Right lobe of liver (tissue), 6 donors: ENCODE results near the gene RRP8. TPM values are rescaled to one million over a fixed set of nuclear protein-coding genes. Genes with fewer than 3 reads are reported as not detected.
A peak's percentile ranks its signal among the peaks of the same experiment; 100 is the strongest.

Experiments
- ATAC-seq, 4 donors: fragments of 200-7000 bp; cut with Tn5 transposase; one replicate each; pipeline ENCODE4 v1.9.1; 2020; ENCODE audit warnings: mild to moderate bottlenecking in 4 of 4, moderate library complexity in 4 of 4
- DNase-seq, 3 donors: peaks; one replicate each; pipeline ENCODE4 v3.0.0-alpha.2; 2020
- H3K27ac ChIP-seq, 3 donors: fragments of 200-600 bp; one replicate each; pipeline ENCODE4 v1.8.0; 2022
- H3K27me3 ChIP-seq, 2 donors: fragments of 200-600 bp; one replicate each; pipeline ENCODE4 v1.8.0; 2022
- H3K36me3 ChIP-seq, 4 donors: fragments of 200-600 bp; sonication (generic) in 1 of 4; one replicate each; pipeline versions ENCODE4 v1.5.1 to v1.8.0; 2017 to 2022; ENCODE audit warnings: control low read depth in 1 of 4
- H3K4me1 ChIP-seq, 4 donors: fragments of 200-600 bp; sonication (generic) in 1 of 4; one replicate each; pipeline versions ENCODE4 v1.5.1 to v1.8.0; 2017 to 2022; ENCODE audit warnings: control low read depth in 1 of 4
- H3K4me3 ChIP-seq, 3 donors: fragments of 200-600 bp; one replicate each; pipeline ENCODE4 v1.8.0; 2022
- H3K9me3 ChIP-seq, 4 donors: fragments of 200-600 bp; sonication (generic) in 1 of 4; one replicate each; pipeline versions ENCODE4 v1.5.1 to v1.8.0; 2017 to 2022; ENCODE audit warnings: control low read depth in 1 of 4
- POLR2A ChIP-seq: fragments of 450-650 bp; IDR thresholded peaks from one replicate; pipeline ENCODE4 v1.6.1; 2017; ENCODE audit warnings: antibody characterized with exemption, mild to moderate bottlenecking
- WGBS: methylation state at CpG from one replicate; pipeline ENCODE4 v1.1.6; 2018; ENCODE audit warnings: low coverage, low lambda C conversion rate; ENCODE audit not compliant: insufficient coverage; ENCODE audit errors: missing lambda C conversion rate; 5-methylcytosine and 5-hydroxymethylcytosine counted together
- intact Hi-C, 2 donors: fragments of 100-400 bp; cut with DNase I; formaldehyde crosslinking; loops; one replicate each; pipeline versions ENCODE4 v1.11.2 to v1.14.1; 2022
- total RNA-seq, 6 experiments: library from RNA; depleted of rRNA in 2 of 6; stranded (reverse); fragments of >200 nt in 2 of 6; fragmentation: NEBNext Ultra II Directional in 3 of 6; extraction: Animal tissue kit (Norgen Biotek cat#: 25700) in 3 of 6; gene quantifications; one replicate each; pipeline versions ENCODE4 v1.1.0 to v1.2.4, GENCODE V29; 2016 to 2023
- TF ChIP-seq, protein P1 (sequence below), 4 donors: fragments of 200-600 bp in 3 of 4; fragments of 450-650 bp in 1 of 4; IDR thresholded peaks; one replicate each; pipeline versions ENCODE4 v1.5.1 to v1.8.0; 2016 to 2022; ENCODE audit warnings: antibody characterized with exemption in 4 of 4, mild to moderate bottlenecking in 2 of 4
- donor health status: DM: no; HTN: yes; CAD: no.
- donor health status: DM: no; HTN: no; CAD: no.
- donor health status: DM: no; HTN: no; CAD: no.
- donor health status: DM: no; HTN: yes; CAD: no.
- donor health status: DM: no; HTN: yes; CAD: no.

RRP8 gene
- total RNA-seq, 6 experiments from 2014 or later: 11.3 to 17.1 (median 14.2) TPM

GRCh38 chr11:6601041-6601461 is 2.4 kb downstream of the RRP8 start:
- no peaks in the 10 kb centered on the region for H3K9me3 ChIP-seq
- 80% methylated on average over 4 of the region's 13 CpGs for WGBS
- DNase-seq: no peak
- H3K4me1 ChIP-seq: peaks cover 0 to 48% (median 19%) of the 10 kb centered on the region in 4 donors
- H3K36me3 ChIP-seq: peaks cover 0 to 34% (median 13%) of the 10 kb centered on the region in 4 donors
- no peak overlapping the region for H3K27ac ChIP-seq
- intact Hi-C loops: no loop called here
- no peak overlapping the region for H3K4me3 ChIP-seq
- TF ChIP-seq POLR2A: no peak
- TF ChIP-seq, protein P1, sequence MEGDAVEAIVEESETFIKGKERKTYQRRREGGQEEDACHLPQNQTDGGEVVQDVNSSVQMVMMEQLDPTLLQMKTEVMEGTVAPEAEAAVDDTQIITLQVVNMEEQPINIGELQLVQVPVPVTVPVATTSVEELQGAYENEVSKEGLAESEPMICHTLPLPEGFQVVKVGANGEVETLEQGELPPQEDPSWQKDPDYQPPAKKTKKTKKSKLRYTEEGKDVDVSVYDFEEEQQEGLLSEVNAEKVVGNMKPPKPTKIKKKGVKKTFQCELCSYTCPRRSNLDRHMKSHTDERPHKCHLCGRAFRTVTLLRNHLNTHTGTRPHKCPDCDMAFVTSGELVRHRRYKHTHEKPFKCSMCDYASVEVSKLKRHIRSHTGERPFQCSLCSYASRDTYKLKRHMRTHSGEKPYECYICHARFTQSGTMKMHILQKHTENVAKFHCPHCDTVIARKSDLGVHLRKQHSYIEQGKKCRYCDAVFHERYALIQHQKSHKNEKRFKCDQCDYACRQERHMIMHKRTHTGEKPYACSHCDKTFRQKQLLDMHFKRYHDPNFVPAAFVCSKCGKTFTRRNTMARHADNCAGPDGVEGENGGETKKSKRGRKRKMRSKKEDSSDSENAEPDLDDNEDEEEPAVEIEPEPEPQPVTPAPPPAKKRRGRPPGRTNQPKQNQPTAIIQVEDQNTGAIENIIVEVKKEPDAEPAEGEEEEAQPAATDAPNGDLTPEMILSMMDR (IDR thresholded peaks at IDR 0.05): no peak
- no peaks in the 10 kb centered on the region for H3K27me3 ChIP-seq
- no peak for ATAC-seq

GRCh38 chr11:6599881-6600390 is 3.5 kb downstream of the RRP8 start:
- 93% methylated on average over 2 of the region's 2 CpGs for WGBS
- Histone ChIP-seq H3K4me1 (peaks cover 0 to 38% (median 14%) of the 10 kb centered on the region in 4 donors), H3K36me3 (peaks cover 0 to 34% (median 13%) of the 10 kb centered on the region in 4 donors), H3K27ac (no peak overlapping the region), H3K4me3 (no peak overlapping the region), H3K27me3 (no peaks in the 10 kb centered on the region), H3K9me3 (no peaks in the 10 kb centered on the region)
- no peak for TF ChIP-seq POLR2A
- TF ChIP-seq, protein P1 (IDR thresholded peaks at IDR 0.05): no peak
- DNase-seq: no peak
- intact Hi-C loops: no loop called here
- ATAC-seq: no peak

DNA sequence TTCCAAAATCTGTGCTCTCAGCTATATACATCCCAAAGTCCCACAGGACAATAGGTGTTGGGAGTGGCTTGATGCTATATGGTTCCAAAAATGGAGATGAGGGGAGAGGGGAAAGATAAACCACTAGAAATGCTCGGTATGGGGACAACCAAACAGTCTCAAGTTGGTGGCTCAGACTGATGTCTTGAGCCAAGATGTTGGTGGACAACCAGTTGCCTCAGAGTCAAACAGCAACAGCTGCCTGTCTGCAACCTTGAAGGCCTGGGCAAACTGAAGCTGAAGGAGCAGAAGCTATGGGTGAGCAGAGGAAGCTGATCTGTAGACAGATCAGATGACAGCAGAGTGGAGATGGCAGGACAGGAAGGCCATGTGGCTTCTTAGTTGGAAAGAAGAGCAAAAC is 4.0 kb downstream of the RRP8 start:
- no peak for TF ChIP-seq POLR2A
- TF ChIP-seq, protein P1 (IDR thresholded peaks at IDR 0.05): no peak
- no peaks in the 10 kb centered on the region for H3K27me3 ChIP-seq
- 67% methylated on average over 1 of the region's 1 CpG for WGBS
- ATAC-seq: no peak
- H3K27ac ChIP-seq: no peak overlapping the region
- H3K4me3 ChIP-seq: no peak overlapping the region
- H3K4me1 ChIP-seq: peaks cover 0 to 33% (median 12%) of the 10 kb centered on the region in 4 donors
- intact Hi-C loops: no loop called here
- no peaks in the 10 kb centered on the region for H3K9me3 ChIP-seq
- peaks cover 0 to 34% (median 13%) of the 10 kb centered on the region in 4 donors for H3K36me3 ChIP-seq
- DNase-seq: no peak

DNA sequence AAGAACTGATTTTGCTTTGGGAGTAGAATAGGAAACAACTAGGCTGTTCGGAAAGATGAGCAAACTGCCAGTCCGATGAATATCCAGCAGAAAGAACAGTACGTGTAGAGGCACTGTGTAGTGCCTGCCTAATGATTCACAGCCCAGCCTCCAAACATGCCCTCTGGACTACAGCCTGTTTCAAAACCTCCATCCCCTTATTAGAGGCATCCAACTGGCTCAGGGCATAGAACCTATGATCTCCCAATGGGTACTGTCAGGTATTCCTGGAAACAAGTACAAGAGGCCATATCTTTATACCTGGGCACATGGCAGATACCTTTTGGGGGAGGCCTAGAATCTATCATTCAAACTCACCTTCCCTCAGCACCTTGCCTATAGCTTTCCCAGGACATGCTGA is 4.9 kb downstream of the RRP8 start:
- no peaks in the 10 kb centered on the region for H3K27me3 ChIP-seq
- peak in 2 of 3 donors; percentile 62 to 74 for DNase-seq
- intact Hi-C loops: no loop called here
- ATAC-seq: peak; percentile 75 to 86 (median 86)
- H3K4me3 ChIP-seq: no peak overlapping the region
- 0% methylated on average over 3 of the region's 3 CpGs for WGBS
- H3K27ac ChIP-seq: peak overlapping the region in 1 of 3 donors; percentile 38
- no peaks in the 10 kb centered on the region for H3K9me3 ChIP-seq
- H3K36me3 ChIP-seq: peaks cover 0 to 34% (median 13%) of the 10 kb centered on the region in 4 donors
- peak; percentile 47 for TF ChIP-seq POLR2A
- TF ChIP-seq, protein P1 (IDR thresholded peaks at IDR 0.05): no peak
- peaks cover 0 to 32% (median 12%) of the 10 kb centered on the region in 4 donors for H3K4me1 ChIP-seq
